Jurkat, Clone E6-1 (cell line): ENCODE data around the gene TRAF2.

Experiments used
- DNase-seq: peaks from one replicate; pipeline ENCODE4 v3.0.0-alpha.2; 2011; ENCODE audit warnings: low read depth, low spot score
- H3K4me3 ChIP-seq: 2 replicates; pipeline ENCODE4 v1.5.1; 2011; ENCODE audit warnings: mild to moderate bottlenecking, low read length, control low read depth, moderate library complexity

TRAF2 gene

GRCh38 chr9:136943291-136944211 is 57.2 kb downstream of the TRAF2 start:
- DNase-seq, result no peak
- peak overlapping the region; percentile 78 for H3K4me3 ChIP-seq

- H3K4me3 ChIP-seq, result peak overlapping the region; percentile 78
- DNase-seq, result no peak
These were observed 57.8 kb downstream of the TRAF2 start for GRCh38 chr9:136944212-136944518.

- peak; percentile 82 for DNase-seq
- H3K4me3 ChIP-seq, result peak within 1 kb of the TSS; percentile 78
These were observed 58.4 kb downstream of the TRAF2 start, which contains the start of the genes C8G and FBXW5 for GRCh38 chr9:136944519-136945332. TSS of gene C8G (plus strand) at chr9:136945243. CDS start at chr9:136945321, 78 bp downstream. TSS of gene FBXW5 (minus strand) at chr9:136944738. CDS start at chr9:136944083, 655 bp downstream.

GRCh38 chr9:136945333-136946227 is 59.3 kb downstream of the TRAF2 start:
- no peak for DNase-seq

GRCh38 chr9:136946228-136947027 is 60.1 kb downstream of the TRAF2 start:
- no peak for DNase-seq
- no peak overlapping the region for H3K4me3 ChIP-seq

More at GRCh38 chr9:136945333-136946227, 59.3 kb downstream of the TRAF2 start:
- H3K4me3 ChIP-seq, result no peak overlapping the region

- DNase-seq, result no peak
These were observed 60.9 kb downstream of the TRAF2 start for GRCh38 chr9:136947028-136947891.

GRCh38 chr9:136947955-136948510 is 61.7 kb downstream of the TRAF2 start:
- H3K4me3 ChIP-seq, result no peak overlapping the region
- DNase-seq, result no peak

More at GRCh38 chr9:136947028-136947891, 60.9 kb downstream of the TRAF2 start:
- H3K4me3 ChIP-seq, result no peak overlapping the region

GRCh38 chr9:136949239-136949816 is 63.0 kb downstream of the TRAF2 start:
- H3K4me3 ChIP-seq, result peak overlapping the region; percentile 69
- no peak for DNase-seq

GRCh38 chr9:136949817-136950655 is 63.7 kb downstream of the TRAF2 start:
- DNase-seq, result peak; percentile 91
- peak overlapping the region; percentile 69 for H3K4me3 ChIP-seq

- H3K4me3 ChIP-seq, result peak overlapping the region; percentile 69
- no peak for DNase-seq
These were observed 64.5 kb downstream of the TRAF2 start for GRCh38 chr9:136950656-136951276.

- DNase-seq, result no peak
- no peak within 1 kb of the TSS for H3K4me3 ChIP-seq
These were observed 65.4 kb downstream of the TRAF2 start, which contains the start of gene LCN12 for GRCh38 chr9:136951541-136952320. TSS of gene LCN12 (plus strand) at chr9:136952273. CDS start at chr9:136952328, 55 bp downstream.

GRCh38 chr9:136952321-136952850 is 66.1 kb downstream of the TRAF2 start:
- DNase-seq, result no peak

GRCh38 chr9:136952876-136953770 is 66.8 kb downstream of the TRAF2 start:
- H3K4me3 ChIP-seq, result no peak overlapping the region
- DNase-seq, result no peak

More at GRCh38 chr9:136952321-136952850, 66.1 kb downstream of the TRAF2 start:
- H3K4me3 ChIP-seq, result no peak overlapping the region
